HUES48 (cell line): ENCODE results near the gene KRTAP4-6.
"Not testable (repeated sequence)": the region's sequence is repeated elsewhere in the genome, so short reads cannot be mapped to it uniquely, and the experiment has no call there.

Experiments
- H3K27ac ChIP-seq: one replicate; pipeline ENCODE4 v1.7.0; 2013; ENCODE audit warnings: low read depth, low read length, inconsistent platforms
- H3K27me3 ChIP-seq: 2 replicates; pipeline ENCODE4 v1.6.1; 2013; ENCODE audit warnings: mild to moderate bottlenecking, low read length; ENCODE audit not compliant: control insufficient read depth, insufficient read depth
- H3K36me3 ChIP-seq: 2 replicates; pipeline ENCODE4 v1.6.1; 2013; ENCODE audit warnings: low read length; ENCODE audit not compliant: control insufficient read depth, insufficient read depth
- H3K4me1 ChIP-seq: 2 replicates; pipeline ENCODE4 v1.6.1; 2013; ENCODE audit warnings: mild to moderate bottlenecking, low read length; ENCODE audit not compliant: control insufficient read depth, insufficient read depth
- H3K4me3 ChIP-seq: 2 replicates; pipeline ENCODE4 v1.5.1; 2013; ENCODE audit warnings: mild to moderate bottlenecking, low read depth, low read length
- H3K9ac ChIP-seq: 2 replicates; pipeline ENCODE4 v1.6.1; 2013; ENCODE audit warnings: mild to moderate bottlenecking, low read depth, low read length, moderate library complexity
- H3K9me3 ChIP-seq: 2 replicates; pipeline ENCODE4 v1.6.1; 2013; ENCODE audit warnings: low read length; ENCODE audit not compliant: control insufficient read depth, insufficient read depth

The KRTAP4-6 gene

DNA sequence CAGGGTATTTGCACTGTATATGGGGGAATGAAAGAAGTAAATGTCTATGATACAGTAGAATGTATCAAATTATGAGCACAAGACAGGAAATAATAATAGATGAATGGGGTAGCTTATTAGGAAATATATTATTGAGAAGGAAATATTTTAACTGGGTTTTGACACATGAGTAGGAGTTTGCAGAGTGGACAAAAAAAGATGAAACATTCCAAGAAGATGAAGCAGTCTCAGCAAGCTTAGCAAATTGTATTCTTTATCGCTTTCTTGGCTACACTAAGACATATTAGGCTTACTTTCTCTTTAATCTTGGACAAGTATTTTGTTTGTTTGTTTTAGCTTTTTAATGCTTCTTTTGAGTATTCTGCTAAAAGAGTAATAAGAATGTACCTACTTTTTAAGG lies 36.4 kb downstream of the KRTAP4-6 start:
- H3K4me1 ChIP-seq, result peaks cover 21% of the 10 kb centered on the region
- no peak overlapping the region for H3K27ac ChIP-seq
- H3K4me3 ChIP-seq, result no peak overlapping the region
- 0 out of 2 replicates have a peak, but pooled peaks cover 8% of the 10 kb centered on the region for H3K9me3 ChIP-seq
- no peaks in the 10 kb centered on the region for H3K36me3 ChIP-seq
- H3K9ac ChIP-seq, result no peak overlapping the region
- no peaks in the 10 kb centered on the region for H3K27me3 ChIP-seq

DNA sequence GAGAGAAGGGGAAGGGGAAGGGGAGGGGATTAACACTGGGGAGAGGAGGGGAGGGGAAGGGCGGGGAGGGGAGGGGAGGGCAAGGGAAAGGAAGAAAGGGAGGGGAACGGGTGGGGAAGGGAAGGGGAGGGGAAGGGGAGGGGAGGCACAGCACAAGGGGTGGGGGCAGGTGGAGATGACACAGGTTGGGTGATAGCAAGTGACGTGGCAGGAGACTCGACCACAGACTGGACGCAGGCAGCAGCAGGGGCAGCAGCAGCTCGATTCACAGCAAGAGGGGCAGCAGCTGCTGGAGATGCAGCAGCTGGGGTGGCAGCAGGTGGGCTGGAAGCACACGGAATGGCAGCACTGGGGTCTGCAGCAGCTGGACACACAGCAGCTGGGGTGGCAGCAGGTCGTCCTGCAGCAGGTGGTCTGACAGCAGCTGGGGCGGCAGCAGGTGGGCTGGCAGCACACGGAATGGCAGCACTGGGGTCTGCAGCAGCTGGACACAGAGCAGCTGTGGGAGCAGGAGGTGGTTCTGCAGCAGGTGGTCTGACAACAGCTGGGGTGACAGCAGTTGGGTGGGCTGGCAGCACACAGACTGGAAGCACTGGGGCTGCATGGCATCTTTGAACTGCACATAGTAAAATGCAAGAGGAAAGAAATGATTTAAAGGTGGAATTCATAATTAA lies 38.6 kb downstream of the KRTAP4-6 start, which contains the start of gene KRTAP4-16:
KRTAP4-16 (minus strand) TSS at position 624 of the 674 bp plus-strand sequence; CDS start at position 624, 0 bp downstream.
- H3K27me3 ChIP-seq, result no peaks in the 10 kb centered on the region
- H3K4me1 ChIP-seq, result peaks cover 4% of the 10 kb centered on the region; the same call in 1 of the 2 replicates
- no peaks in the 10 kb centered on the region for H3K9me3 ChIP-seq
- no peak within 1 kb of the TSS for H3K9ac ChIP-seq
- H3K4me3 ChIP-seq, result no peak within 1 kb of the TSS
- H3K36me3 ChIP-seq, result no peaks in the 10 kb centered on the region
- H3K27ac ChIP-seq, result no peak within 1 kb of the TSS

- H3K27ac ChIP-seq, H3K9me3 ChIP-seq, H3K4me1 ChIP-seq, H3K4me3 ChIP-seq, H3K27me3 ChIP-seq, H3K36me3 ChIP-seq, H3K9ac ChIP-seq: not testable (repeated sequence)
Observed at GRCh38 chr17:41099682-41100480, 40.5 kb downstream of the KRTAP4-6 start.

DNA sequence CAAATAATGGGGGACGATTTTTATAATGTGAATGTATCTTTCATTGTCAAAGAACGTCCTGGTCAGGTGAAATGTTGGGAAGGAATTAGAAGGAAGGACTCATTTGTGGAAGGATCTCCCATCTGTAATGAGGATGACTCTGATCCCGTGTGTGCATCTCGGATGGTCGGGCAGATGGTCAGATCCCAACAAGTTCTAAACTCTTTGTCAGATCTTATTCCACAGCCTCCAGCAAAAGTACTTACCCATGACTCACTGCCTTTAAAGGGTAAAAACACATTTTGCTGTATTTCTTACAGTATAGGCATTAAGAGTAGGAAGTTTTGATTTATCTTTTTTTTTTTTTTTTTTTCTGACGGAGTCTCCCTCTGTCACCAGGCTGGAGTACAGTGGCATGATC lies 41.9 kb downstream of the KRTAP4-6 start:
- 0 out of 2 replicates have a peak, but pooled peaks cover 2% of the 10 kb centered on the region for H3K9me3 ChIP-seq
- H3K36me3 ChIP-seq, result no peaks in the 10 kb centered on the region
- no peak overlapping the region for H3K27ac ChIP-seq
- H3K9ac ChIP-seq, result no peak overlapping the region
- no peaks in the 10 kb centered on the region for H3K27me3 ChIP-seq
- H3K4me3 ChIP-seq, result no peak overlapping the region
- H3K4me1 ChIP-seq, result no peaks in the 10 kb centered on the region

GRCh38 chr17:41098042-41098441 lies 42.3 kb downstream of the KRTAP4-6 start, which contains the start of gene KRTAP4-8:
Gene KRTAP4-8 (minus strand): TSS chr17:41098142. CDS start chr17:41098084, 58 bp downstream.
- Histone ChIP-seq H3K4me3 (no peak within 1 kb of the TSS), H3K27me3 (no peaks in the 10 kb centered on the region), H3K27ac (no peak within 1 kb of the TSS), H3K9me3 (0 out of 2 replicates have a peak, but pooled peaks cover 3% of the 10 kb centered on the region), H3K9ac (no peak within 1 kb of the TSS), H3K4me1 (no peaks in the 10 kb centered on the region), H3K36me3 (no peaks in the 10 kb centered on the region)

- Histone ChIP-seq H3K9me3 (peaks cover 6% of the 10 kb centered on the region; the same call in 1 of the 2 replicates), H3K4me1 (no peaks in the 10 kb centered on the region), H3K27me3 (no peaks in the 10 kb centered on the region), H3K9ac (no peak overlapping the region), H3K27ac (no peak overlapping the region), H3K4me3 (no peak overlapping the region), H3K36me3 (no peaks in the 10 kb centered on the region)
Observed at GRCh38 chr17:41096055-41096454, 44.3 kb downstream of the KRTAP4-6 start.
